Spleen (tissue), 7 donors: ENCODE data around the gene TWF1.

Experiments used
- POLR2A ChIP-seq, 3 donors: fragments of 450-650 bp; IDR thresholded peaks; one replicate each; pipeline ENCODE4 v1.5.1; 2017; ENCODE audit warnings: antibody characterized with exemption in 3 of 3, mild to moderate bottlenecking in 1 of 3
- TF ChIP-seq, protein P1 (sequence below), 11 experiments: fragments of 200-600 bp in 7 of 11; fragments of 450-650 bp in 4 of 11; sonication (generic) in 4 of 11; IDR thresholded peaks in 8 of 11; conservative IDR thresholded peaks in 3 of 11; 1 replicate in 7 of 11; 2 replicates in 4 of 11; pipeline versions ENCODE4 v1.4.0 to v1.8.0; 2016 to 2021; ENCODE audit warnings: antibody characterized with exemption in 11 of 11, inconsistent platforms in 4 of 11, mild to moderate bottlenecking in 1 of 11
- donor health status: DM: no; HTN: no; CAD: no; lungs with moderate emphysema.
- donor health status: DM: no; HTN: no; CAD: no.
- donor health status: DM: no; HTN: no; CAD: no.

DNA sequence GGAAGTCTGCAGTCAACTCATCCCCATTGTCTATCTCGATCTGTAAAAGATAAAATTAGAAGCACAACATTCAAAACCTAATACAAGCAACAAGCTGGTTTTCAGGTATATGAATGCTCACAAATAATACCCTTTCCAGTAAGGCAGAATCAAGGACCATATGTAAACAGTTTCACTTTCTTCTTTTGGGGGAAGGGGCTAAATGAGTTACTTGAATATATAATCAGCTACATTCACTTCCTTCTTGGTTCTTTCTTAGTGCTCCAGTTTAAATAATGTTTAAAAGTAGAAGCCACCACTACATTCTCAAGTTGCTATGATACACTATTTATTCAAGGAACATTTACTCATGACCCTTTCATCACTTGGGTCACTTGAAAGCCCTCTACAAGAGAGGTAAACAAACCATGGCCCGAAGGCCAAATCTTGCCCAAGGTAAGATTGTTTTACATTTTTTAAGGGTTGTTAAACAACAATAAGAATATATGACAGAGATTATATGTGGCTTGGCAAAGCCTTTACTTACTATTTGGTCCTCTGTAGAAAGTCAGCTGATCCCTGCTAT, 10.3 kb downstream of the TWF1 start:
- TF ChIP-seq, protein P1, sequence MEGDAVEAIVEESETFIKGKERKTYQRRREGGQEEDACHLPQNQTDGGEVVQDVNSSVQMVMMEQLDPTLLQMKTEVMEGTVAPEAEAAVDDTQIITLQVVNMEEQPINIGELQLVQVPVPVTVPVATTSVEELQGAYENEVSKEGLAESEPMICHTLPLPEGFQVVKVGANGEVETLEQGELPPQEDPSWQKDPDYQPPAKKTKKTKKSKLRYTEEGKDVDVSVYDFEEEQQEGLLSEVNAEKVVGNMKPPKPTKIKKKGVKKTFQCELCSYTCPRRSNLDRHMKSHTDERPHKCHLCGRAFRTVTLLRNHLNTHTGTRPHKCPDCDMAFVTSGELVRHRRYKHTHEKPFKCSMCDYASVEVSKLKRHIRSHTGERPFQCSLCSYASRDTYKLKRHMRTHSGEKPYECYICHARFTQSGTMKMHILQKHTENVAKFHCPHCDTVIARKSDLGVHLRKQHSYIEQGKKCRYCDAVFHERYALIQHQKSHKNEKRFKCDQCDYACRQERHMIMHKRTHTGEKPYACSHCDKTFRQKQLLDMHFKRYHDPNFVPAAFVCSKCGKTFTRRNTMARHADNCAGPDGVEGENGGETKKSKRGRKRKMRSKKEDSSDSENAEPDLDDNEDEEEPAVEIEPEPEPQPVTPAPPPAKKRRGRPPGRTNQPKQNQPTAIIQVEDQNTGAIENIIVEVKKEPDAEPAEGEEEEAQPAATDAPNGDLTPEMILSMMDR (IDR thresholded peaks at IDR 0.05 in 8 of 11, conservative IDR thresholded peaks at IDR 0.05 in 3 of 11): no peak
- TF ChIP-seq POLR2A (IDR thresholded peaks at IDR 0.05): no peak
